Fibroblast of lung (primary cell): ENCODE data around the gene PTPN2. TPM values are rescaled to one million over a fixed set of nuclear protein-coding genes. Genes with fewer than 3 reads are reported as not detected.

ENCODE experiments used
- DNase-seq, 2 donors: peaks; one replicate each; pipeline versions ENCODE4 v3.0.0 to v3.0.0-alpha.2; 2010; ENCODE audit warnings: low read depth in 2 of 2
- H2AFZ ChIP-seq: 2 replicates; pipeline ENCODE4 v1.5.1; 2012; ENCODE audit warnings: low read length, control low read depth, inconsistent platforms
- H3K27ac ChIP-seq: 2 replicates; pipeline ENCODE4 v1.5.1; 2011; ENCODE audit warnings: low read length, control low read depth; ENCODE audit not compliant: insufficient read depth
- H3K27me3 ChIP-seq: 2 replicates; pipeline ENCODE4 v1.5.1; 2011; ENCODE audit warnings: mild to moderate bottlenecking, low read length; ENCODE audit not compliant: control insufficient read depth, insufficient read depth
- H3K36me3 ChIP-seq: 2 replicates; pipeline ENCODE4 v1.5.1; 2011; ENCODE audit warnings: low read length; ENCODE audit not compliant: control insufficient read depth, insufficient read depth
- H3K4me1 ChIP-seq: 2 replicates; pipeline ENCODE4 v1.5.1; 2011; ENCODE audit warnings: low read length; ENCODE audit not compliant: control insufficient read depth, insufficient read depth; ENCODE audit errors: extremely low read depth
- H3K4me2 ChIP-seq: 2 replicates; pipeline ENCODE4 v1.5.1; 2011; ENCODE audit warnings: low read length, control low read depth; ENCODE audit not compliant: insufficient read depth; ENCODE audit errors: extremely low read depth
- H3K4me3 ChIP-seq, 4 experiments: fragments of 200-600 bp in 1 of 4; sonication (generic) in 1 of 4; replicated peaks in 1 of 4; 2 replicates each; pipeline ENCODE4 v1.5.1; 2011 to 2016; ENCODE audit warnings: low read length in 4 of 4, low read depth in 3 of 4, mild to moderate bottlenecking in 3 of 4, control low read depth in 2 of 4, inconsistent platforms in 1 of 4, mixed read lengths in 1 of 4; ENCODE audit not compliant: insufficient read depth in 1 of 4; ENCODE audit errors: control extremely low read depth in 1 of 4
- H3K79me2 ChIP-seq: 2 replicates; pipeline ENCODE4 v1.5.1; 2012; ENCODE audit warnings: mild to moderate bottlenecking, low read length, inconsistent platforms; ENCODE audit not compliant: control insufficient read depth, insufficient read depth
- H3K9ac ChIP-seq: 2 replicates; pipeline ENCODE4 v1.5.1; 2011; ENCODE audit warnings: mild to moderate bottlenecking, low read length, control low read depth; ENCODE audit not compliant: insufficient read depth
- H3K9me3 ChIP-seq: 2 replicates; pipeline ENCODE4 v1.5.1; 2012; ENCODE audit warnings: low read depth, low read length; ENCODE audit not compliant: control insufficient read depth, insufficient read depth
- H4K20me1 ChIP-seq: 2 replicates; pipeline ENCODE4 v1.5.1; 2011; ENCODE audit warnings: low read length; ENCODE audit not compliant: control insufficient read depth, insufficient read depth; ENCODE audit errors: extremely low read depth
- EZH2 ChIP-seq: IDR thresholded peaks from 2 replicates; pipeline ENCODE4 v1.5.1; 2012; ENCODE audit warnings: low read length, control low read depth, mild to moderate bottlenecking; ENCODE audit errors: missing control alignments
- polyA plus RNA-seq, 2 donors: library from polyadenylated mRNA; depleted of rRNA in 1 of 2; stranded (reverse) in 1 of 2; unstranded in 1 of 2; fragments of >200 nt; gene quantifications; 2 replicates each; pipeline ENCODE4 v1.2.1, GENCODE V29; 2011 to 2012; ENCODE audit warnings: missing spikeins in 1 of 2
- total RNA-seq: library from RNA; depleted of rRNA; stranded (reverse); fragments of >200 nt; gene quantifications from 2 replicates; pipeline ENCODE4 v1.2.1, GENCODE V29; 2014
- TF ChIP-seq, protein P1 (sequence below), 2 donors: IDR thresholded peaks in 1 of 2; conservative IDR thresholded peaks in 1 of 2; 1 replicate in 1 of 2; 2 replicates in 1 of 2; pipeline ENCODE4 v1.5.1; 2011 to 2012; ENCODE audit warnings: low read length in 2 of 2, control low read depth in 1 of 2, inconsistent platforms in 1 of 2, low read depth in 1 of 2, mild to moderate bottlenecking in 1 of 2

Gene PTPN2
- total and polyA plus RNA-seq, 2 donors (not counting 1 experiment from before 2014, with no cell fraction given) = 23.6 to 23.7 TPM

DNA sequence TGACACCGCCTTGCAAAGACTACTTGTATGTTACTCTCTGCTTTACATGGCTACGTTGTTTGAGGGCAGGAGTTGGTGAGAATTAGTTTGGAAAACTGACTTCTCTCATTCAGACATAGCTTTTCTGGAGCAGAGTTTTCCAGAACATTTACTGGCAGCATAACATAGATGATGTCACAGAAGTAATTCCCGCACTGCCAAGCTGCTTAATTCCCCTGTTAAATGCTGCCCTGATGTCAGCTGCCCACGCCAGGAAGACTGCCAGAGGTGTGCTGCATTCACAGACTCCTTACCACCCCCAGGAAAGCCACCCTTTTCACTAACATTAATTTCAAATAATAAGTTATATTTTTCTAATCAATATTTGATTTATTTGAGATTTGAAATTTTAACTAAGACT is 24.7 kb upstream of the PTPN2 start:
- peak; percentile 20 to 26 for DNase-seq
- H2AFZ ChIP-seq = no peak overlapping the region
- H3K4me2 ChIP-seq = no peak overlapping the region
- no peaks in the 10 kb centered on the region for H3K27me3 ChIP-seq
- H3K27ac ChIP-seq = no peak overlapping the region
- peaks cover 3% of the 10 kb centered on the region for H3K4me1 ChIP-seq
- H3K9me3 ChIP-seq = no peaks in the 10 kb centered on the region
- no peaks in the 10 kb centered on the region for H3K36me3 ChIP-seq
- H4K20me1 ChIP-seq = no peaks in the 10 kb centered on the region
- H3K9ac ChIP-seq = no peak overlapping the region
- TF ChIP-seq, protein P1, sequence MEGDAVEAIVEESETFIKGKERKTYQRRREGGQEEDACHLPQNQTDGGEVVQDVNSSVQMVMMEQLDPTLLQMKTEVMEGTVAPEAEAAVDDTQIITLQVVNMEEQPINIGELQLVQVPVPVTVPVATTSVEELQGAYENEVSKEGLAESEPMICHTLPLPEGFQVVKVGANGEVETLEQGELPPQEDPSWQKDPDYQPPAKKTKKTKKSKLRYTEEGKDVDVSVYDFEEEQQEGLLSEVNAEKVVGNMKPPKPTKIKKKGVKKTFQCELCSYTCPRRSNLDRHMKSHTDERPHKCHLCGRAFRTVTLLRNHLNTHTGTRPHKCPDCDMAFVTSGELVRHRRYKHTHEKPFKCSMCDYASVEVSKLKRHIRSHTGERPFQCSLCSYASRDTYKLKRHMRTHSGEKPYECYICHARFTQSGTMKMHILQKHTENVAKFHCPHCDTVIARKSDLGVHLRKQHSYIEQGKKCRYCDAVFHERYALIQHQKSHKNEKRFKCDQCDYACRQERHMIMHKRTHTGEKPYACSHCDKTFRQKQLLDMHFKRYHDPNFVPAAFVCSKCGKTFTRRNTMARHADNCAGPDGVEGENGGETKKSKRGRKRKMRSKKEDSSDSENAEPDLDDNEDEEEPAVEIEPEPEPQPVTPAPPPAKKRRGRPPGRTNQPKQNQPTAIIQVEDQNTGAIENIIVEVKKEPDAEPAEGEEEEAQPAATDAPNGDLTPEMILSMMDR (conservative IDR thresholded peaks at IDR 0.05 in 1 of 2, IDR thresholded peaks at IDR 0.05 in 1 of 2; ENCODE audit: low read depth in 1 of 2, low read length in 2 of 2) = no peak
- no peak for TF ChIP-seq EZH2
- no peaks in the 10 kb centered on the region for H3K79me2 ChIP-seq
- H3K4me3 ChIP-seq = no peak overlapping the region

DNA sequence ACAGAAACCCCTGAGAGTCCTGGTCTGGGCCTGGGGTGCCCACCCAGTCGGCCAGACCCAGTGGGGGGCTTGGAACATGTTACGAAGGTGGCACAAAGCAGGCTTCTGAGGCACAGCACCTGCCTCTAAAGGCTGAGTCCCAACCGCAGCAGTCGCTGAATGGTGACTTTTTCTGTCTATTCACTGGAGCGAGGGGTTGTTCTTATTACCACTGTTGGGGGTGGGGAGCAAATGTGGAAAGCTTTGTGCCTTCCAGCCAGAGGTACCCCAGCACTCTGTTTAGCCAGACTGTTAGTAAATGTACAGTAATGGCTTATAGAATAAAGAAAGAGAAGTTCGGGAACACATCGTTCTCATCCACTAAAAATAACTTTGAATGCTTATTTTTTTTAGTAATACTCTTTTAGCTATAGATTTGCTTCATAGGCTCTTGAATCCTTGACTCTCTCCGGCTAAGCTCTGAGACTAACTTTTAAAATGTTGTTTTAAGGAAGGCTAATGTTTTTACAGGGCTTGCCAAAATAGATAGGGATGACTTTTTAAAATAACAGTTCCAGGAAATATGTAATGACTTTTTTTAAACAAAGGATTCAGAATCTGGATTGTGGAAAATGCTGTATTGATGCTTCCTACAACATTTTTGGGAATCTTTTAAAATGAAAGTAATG is 23.4 kb upstream of the PTPN2 start:
- Histone ChIP-seq H3K79me2 (no peaks in the 10 kb centered on the region), H2AFZ (peak overlapping the region; percentile 69), H3K9me3 (no peaks in the 10 kb centered on the region), H3K9ac (no peak overlapping the region), H3K27me3 (no peaks in the 10 kb centered on the region), H3K4me2 (peak overlapping the region; percentile 57), H3K27ac (no peak overlapping the region), H3K36me3 (no peaks in the 10 kb centered on the region), H4K20me1 (no peaks in the 10 kb centered on the region), H3K4me1 (peaks cover 3% of the 10 kb centered on the region), H3K4me3 (peak overlapping the region in 1 of 4 experiments; percentile 38)
- TF ChIP-seq, protein P1 (conservative IDR thresholded peaks at IDR 0.05 in 1 of 2, IDR thresholded peaks at IDR 0.05 in 1 of 2; ENCODE audit: low read depth in 1 of 2, low read length in 2 of 2) = no peak
- TF ChIP-seq EZH2 = no peak
- DNase-seq = peak; percentile 55 to 67

DNA sequence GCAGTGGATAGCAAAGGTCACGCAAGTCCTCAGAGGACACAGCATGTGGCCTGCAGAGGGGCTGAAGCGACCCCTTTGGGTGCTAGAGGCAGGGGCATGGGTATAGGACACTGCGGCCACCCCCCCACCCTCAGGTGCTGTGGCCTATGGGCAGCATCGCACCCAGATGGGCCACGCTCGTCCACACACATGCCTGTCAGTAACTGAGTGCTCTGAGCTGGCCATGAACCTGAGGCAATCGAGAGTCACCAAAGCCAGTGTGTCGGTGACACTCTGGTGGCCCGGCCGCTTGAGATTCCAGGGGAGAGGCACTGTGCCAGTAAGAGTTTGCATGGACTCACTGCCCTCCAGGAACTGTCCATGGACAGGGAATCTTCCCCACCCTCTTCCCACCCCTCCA is 22.7 kb upstream of the PTPN2 start:
- Histone ChIP-seq H3K4me3 (no peak overlapping the region), H4K20me1 (no peaks in the 10 kb centered on the region), H3K79me2 (no peaks in the 10 kb centered on the region), H3K27ac (no peak overlapping the region), H3K4me2 (no peak overlapping the region), H2AFZ (peak overlapping the region; percentile 69), H3K9ac (no peak overlapping the region), H3K36me3 (no peaks in the 10 kb centered on the region), H3K27me3 (peaks cover 2% of the 10 kb centered on the region), H3K9me3 (no peaks in the 10 kb centered on the region), H3K4me1 (peaks cover 3% of the 10 kb centered on the region)
- no peak for DNase-seq
- TF ChIP-seq, protein P1 (conservative IDR thresholded peaks at IDR 0.05 in 1 of 2, IDR thresholded peaks at IDR 0.05 in 1 of 2; ENCODE audit: low read depth in 1 of 2, low read length in 2 of 2) = no peak
- no peak for TF ChIP-seq EZH2
